Loucy (cell line): ENCODE measurements around the gene HS3ST4.

Experiments used
- CTCF ChIP-seq: fragments of 200-600 bp; sonication (generic); conservative IDR thresholded peaks from 2 replicates; pipeline ENCODE4 v1.5.1; 2014; ENCODE audit warnings: mild to moderate bottlenecking, antibody characterized with exemption, low read length
- EZH2phosphoT487 ChIP-seq: fragments of 200-600 bp; IDR thresholded peaks from 2 replicates; pipeline ENCODE4 v1.6.1; 2018; ENCODE audit warnings: antibody characterized with exemption, mild to moderate bottlenecking, moderate library complexity, borderline replicate concordance

DNA sequence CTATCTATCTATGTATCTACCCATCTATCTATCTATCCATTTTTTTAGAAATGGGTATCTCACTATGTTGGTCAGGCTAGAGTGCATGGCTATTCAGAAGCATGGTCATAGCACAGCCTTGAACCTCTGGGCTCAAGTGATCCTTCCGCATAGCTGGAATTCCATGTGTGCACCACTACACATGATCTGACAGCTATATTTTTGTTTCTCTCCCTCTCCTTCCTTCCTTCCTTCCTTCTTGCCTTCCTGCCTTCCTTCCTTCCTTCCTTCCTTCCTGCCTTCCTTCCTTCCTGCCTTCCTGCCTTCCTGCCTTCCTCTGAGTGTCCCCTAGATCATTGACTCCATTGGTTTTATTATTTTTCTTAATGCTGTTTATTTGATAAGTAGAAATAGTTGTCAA, 108.1 kb downstream of the HS3ST4 start:
- no peak for TF ChIP-seq CTCF
- no peak for TF ChIP-seq EZH2phosphoT487
